ENCODE data around the gene CCL17.

Gene CCL17

GRCh38 chr16:57407521-57408353 is 3.2 kb downstream of the CCL17 start:
- Mint-ChIP-seq H3K36me3 (no peaks in the 10 kb centered on the region), H3K27me3 (no peaks in the 10 kb centered on the region), H3K27ac (no peak overlapping the region), H3K4me1 (peaks cover 53% of the 10 kb centered on the region), H3K4me3 (no peak overlapping the region), H3K9me3 (no peaks in the 10 kb centered on the region)
- no peak for ATAC-seq

GRCh38 chr16:57409065-57409464 is 4.5 kb downstream of the CCL17 start:
- Mint-ChIP-seq H3K4me3 (peak overlapping the region; percentile 2), H3K27ac (peak overlapping the region; percentile 89), H3K4me1 (peaks cover 64% of the 10 kb centered on the region), H3K27me3 (no peaks in the 10 kb centered on the region), H3K9me3 (no peaks in the 10 kb centered on the region), H3K36me3 (peaks cover 6% of the 10 kb centered on the region)
- no peak for ATAC-seq

- Mint-ChIP-seq H3K9me3 (no peaks in the 10 kb centered on the region), H3K4me1 (peaks cover 65% of the 10 kb centered on the region), H3K27me3 (no peaks in the 10 kb centered on the region), H3K36me3 (peaks cover 14% of the 10 kb centered on the region), H3K4me3 (no peak overlapping the region), H3K27ac (peak overlapping the region; percentile 89)
- ATAC-seq = no peak
Observed at GRCh38 chr16:57409870-57410587, 5.5 kb downstream of the CCL17 start.

DNA sequence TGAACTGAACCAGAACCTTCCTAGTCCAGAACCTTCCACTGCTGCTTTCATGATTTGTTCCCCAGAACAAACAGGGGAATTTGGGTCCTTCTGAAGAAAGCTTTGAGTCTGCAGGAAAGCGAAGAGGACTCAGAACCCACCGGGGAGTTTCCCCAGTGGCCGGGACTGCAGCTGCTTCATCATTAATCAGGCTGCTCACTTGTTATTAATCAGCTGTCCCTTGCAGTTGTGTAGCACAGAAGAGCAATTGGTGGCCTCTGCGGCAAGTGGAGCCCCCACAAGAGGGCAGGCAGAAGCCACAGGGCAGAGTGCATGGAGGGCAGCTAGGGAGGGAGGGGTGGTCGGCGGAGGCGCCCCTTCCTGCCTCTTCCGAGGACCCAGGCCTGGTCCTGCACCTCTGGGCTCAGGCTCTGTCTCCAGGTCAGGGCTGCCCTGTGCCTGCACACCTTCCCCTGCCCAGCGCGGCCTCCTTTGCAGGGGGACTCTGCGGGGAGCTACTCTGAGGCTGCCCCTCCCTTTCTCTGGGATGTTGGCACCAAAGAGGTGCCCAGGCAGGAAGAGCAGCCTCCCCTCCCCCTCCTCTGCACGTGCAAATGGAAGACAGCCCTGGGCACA is 6.9 kb downstream of the CCL17 start:
- Mint-ChIP-seq H3K9me3 (no peaks in the 10 kb centered on the region), H3K4me1 (peaks cover 73% of the 10 kb centered on the region), H3K36me3 (peaks cover 28% of the 10 kb centered on the region), H3K27me3 (no peaks in the 10 kb centered on the region), H3K4me3 (peak overlapping the region; percentile 55), H3K27ac (peak overlapping the region; percentile 89)
- peak; percentile 64 for ATAC-seq

GRCh38 chr16:57412584-57412983 is 8.0 kb downstream of the CCL17 start:
- peaks cover 84% of the 10 kb centered on the region for H3K4me1 Mint-ChIP-seq
- no peak for ATAC-seq
- peak overlapping the region; percentile 85 for H3K4me3 Mint-ChIP-seq

GRCh38 chr16:57413301-57413730 is 8.7 kb downstream of the CCL17 start:
- Mint-ChIP-seq H3K4me3 (peak overlapping the region; percentile 85), H3K27me3 (no peaks in the 10 kb centered on the region), H3K36me3 (peaks cover 32% of the 10 kb centered on the region), H3K27ac (peak overlapping the region; percentile 89), H3K4me1 (peaks cover 90% of the 10 kb centered on the region), H3K9me3 (no peaks in the 10 kb centered on the region)
- ATAC-seq = peak; percentile 87

More at GRCh38 chr16:57412584-57412983, 8.0 kb downstream of the CCL17 start:
- Mint-ChIP-seq H3K9me3 (no peaks in the 10 kb centered on the region), H3K36me3 (peaks cover 32% of the 10 kb centered on the region), H3K27me3 (no peaks in the 10 kb centered on the region), H3K27ac (peak overlapping the region; percentile 89)

DNA sequence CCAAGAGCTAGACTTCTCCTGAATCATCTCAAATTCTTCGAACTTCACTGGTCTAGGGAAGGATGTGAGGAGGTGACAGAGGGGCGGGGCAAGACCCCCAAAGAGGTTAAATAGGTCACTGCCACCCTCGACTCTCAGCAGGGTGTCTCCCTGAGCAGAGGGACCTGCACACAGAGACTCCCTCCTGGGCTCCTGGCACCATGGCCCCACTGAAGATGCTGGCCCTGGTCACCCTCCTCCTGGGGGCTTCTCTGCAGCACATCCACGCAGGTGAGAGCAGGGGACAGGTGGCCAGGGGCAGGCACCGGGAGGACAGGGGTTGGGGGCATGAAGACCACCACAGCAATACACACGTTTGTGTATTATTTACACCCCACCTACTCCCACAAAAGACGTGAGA is 9.2 kb downstream of the CCL17 start:
- H3K27ac Mint-ChIP-seq = peak overlapping the region; percentile 89
- ATAC-seq = peak; percentile 60

GRCh38 chr16:57416084-57416483 is 11.5 kb downstream of the CCL17 start:
- peak overlapping the region; percentile 84 for H3K4me3 Mint-ChIP-seq
- peak overlapping the region; percentile 89 for H3K27ac Mint-ChIP-seq
- ATAC-seq = no peak
- H3K27me3 Mint-ChIP-seq = no peaks in the 10 kb centered on the region
- H3K4me1 Mint-ChIP-seq = peaks cover 84% of the 10 kb centered on the region
- peaks cover 32% of the 10 kb centered on the region for H3K36me3 Mint-ChIP-seq
- no peaks in the 10 kb centered on the region for H3K9me3 Mint-ChIP-seq

More for the DNA sequence above, 9.2 kb downstream of the CCL17 start:
- no peaks in the 10 kb centered on the region for H3K27me3 Mint-ChIP-seq
- no peaks in the 10 kb centered on the region for H3K9me3 Mint-ChIP-seq
- H3K4me1 Mint-ChIP-seq = peaks cover 94% of the 10 kb centered on the region
- H3K36me3 Mint-ChIP-seq = peaks cover 32% of the 10 kb centered on the region
- peak overlapping the region; percentile 85 for H3K4me3 Mint-ChIP-seq

GRCh38 chr16:57419506-57419905 is 14.9 kb downstream of the CCL17 start:
- H3K9me3 Mint-ChIP-seq = no peaks in the 10 kb centered on the region
- H3K36me3 Mint-ChIP-seq = peaks cover 24% of the 10 kb centered on the region
- ATAC-seq = no peak
- no peaks in the 10 kb centered on the region for H3K27me3 Mint-ChIP-seq
- H3K4me3 Mint-ChIP-seq = no peak overlapping the region
- peak overlapping the region; percentile 91 for H3K27ac Mint-ChIP-seq
- peaks cover 58% of the 10 kb centered on the region for H3K4me1 Mint-ChIP-seq

GRCh38 chr16:57422026-57422944 is 17.7 kb downstream of the CCL17 start:
- H3K4me3 Mint-ChIP-seq = no peak overlapping the region

GRCh38 chr16:57423152-57423551 is 18.6 kb downstream of the CCL17 start:
- Mint-ChIP-seq H3K36me3 (peaks cover 12% of the 10 kb centered on the region), H3K4me3 (no peak overlapping the region), H3K27ac (no peak overlapping the region), H3K27me3 (no peaks in the 10 kb centered on the region), H3K9me3 (no peaks in the 10 kb centered on the region), H3K4me1 (peaks cover 22% of the 10 kb centered on the region)
- no peak for ATAC-seq

More at GRCh38 chr16:57422026-57422944, 17.7 kb downstream of the CCL17 start:
- no peaks in the 10 kb centered on the region for H3K9me3 Mint-ChIP-seq
- ATAC-seq = peak; percentile 45
- H3K27me3 Mint-ChIP-seq = no peaks in the 10 kb centered on the region
- H3K4me1 Mint-ChIP-seq = peaks cover 30% of the 10 kb centered on the region
- H3K36me3 Mint-ChIP-seq = peaks cover 3% of the 10 kb centered on the region
- no peak overlapping the region for H3K27ac Mint-ChIP-seq

DNA sequence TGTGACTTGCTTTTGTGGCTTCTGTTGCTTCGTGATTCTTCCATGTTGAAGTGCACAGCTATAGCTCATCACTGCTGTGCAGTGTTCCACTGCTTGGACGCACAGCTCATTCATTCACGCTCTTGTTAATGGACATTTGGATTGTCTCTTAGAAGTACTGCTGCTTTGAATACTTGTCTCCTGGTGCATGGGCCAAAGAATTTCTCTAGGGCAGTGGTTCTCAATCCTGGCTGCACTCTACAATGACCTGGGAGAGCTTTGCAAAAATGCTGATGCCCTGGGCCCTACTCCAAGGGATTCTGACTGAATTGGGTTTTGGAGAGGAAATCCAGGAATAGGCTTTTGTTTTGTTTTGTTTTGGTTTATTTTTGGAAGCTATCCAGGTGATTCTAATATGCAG is 20.0 kb downstream of the CCL17 start:
- H3K4me1 Mint-ChIP-seq = peaks cover 8% of the 10 kb centered on the region
- H3K27ac Mint-ChIP-seq = no peak overlapping the region
- peaks cover 25% of the 10 kb centered on the region for H3K36me3 Mint-ChIP-seq
- no peak overlapping the region for H3K4me3 Mint-ChIP-seq
- ATAC-seq = no peak
- no peaks in the 10 kb centered on the region for H3K9me3 Mint-ChIP-seq
- no peaks in the 10 kb centered on the region for H3K27me3 Mint-ChIP-seq

- H3K27me3 Mint-ChIP-seq = no peaks in the 10 kb centered on the region
- H3K4me3 Mint-ChIP-seq = no peak overlapping the region
- peaks cover 42% of the 10 kb centered on the region for H3K36me3 Mint-ChIP-seq
- H3K9me3 Mint-ChIP-seq = no peaks in the 10 kb centered on the region
- no peak for ATAC-seq
- H3K4me1 Mint-ChIP-seq = peaks cover 6% of the 10 kb centered on the region
- H3K27ac Mint-ChIP-seq = no peak overlapping the region
Observed at GRCh38 chr16:57426356-57426755, 21.8 kb downstream of the CCL17 start.

DNA sequence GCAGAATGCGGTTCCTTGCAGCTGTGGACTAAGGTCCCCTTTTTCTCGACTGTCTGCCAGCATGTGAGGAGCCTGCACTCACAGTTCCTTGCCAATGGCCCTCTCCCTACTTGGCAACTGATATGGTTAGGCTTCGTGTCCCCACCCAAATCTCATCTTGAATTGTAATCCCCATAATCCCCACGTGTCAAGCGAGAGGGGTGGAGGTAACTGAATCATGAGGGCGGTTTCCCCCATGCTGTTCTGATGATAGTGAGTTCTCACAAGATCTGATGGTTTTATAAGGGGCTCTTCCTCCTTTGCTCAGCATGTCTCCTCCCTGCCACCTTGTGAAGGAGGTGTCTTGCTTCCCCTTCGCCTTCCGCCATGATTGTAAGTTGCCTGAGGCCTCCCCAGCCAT is 22.7 kb downstream of the CCL17 start:
- H3K9me3 Mint-ChIP-seq = no peaks in the 10 kb centered on the region
- H3K36me3 Mint-ChIP-seq = peaks cover 47% of the 10 kb centered on the region
- H3K27ac Mint-ChIP-seq = no peak overlapping the region
- H3K4me3 Mint-ChIP-seq = no peak overlapping the region
- no peak for ATAC-seq
- H3K27me3 Mint-ChIP-seq = no peaks in the 10 kb centered on the region
- peaks cover 3% of the 10 kb centered on the region for H3K4me1 Mint-ChIP-seq

All from stimulated activated memory B cell treated with anti-CD40 and anti-IgM and Interleukin-4, amounts not matched to agents 10 μg/mL and 1 μg/mL and 100 μg/mL, for 72 hours (primary cell).